ENCODE measurements around the gene RBBP5.

Gene RBBP5

DNA sequence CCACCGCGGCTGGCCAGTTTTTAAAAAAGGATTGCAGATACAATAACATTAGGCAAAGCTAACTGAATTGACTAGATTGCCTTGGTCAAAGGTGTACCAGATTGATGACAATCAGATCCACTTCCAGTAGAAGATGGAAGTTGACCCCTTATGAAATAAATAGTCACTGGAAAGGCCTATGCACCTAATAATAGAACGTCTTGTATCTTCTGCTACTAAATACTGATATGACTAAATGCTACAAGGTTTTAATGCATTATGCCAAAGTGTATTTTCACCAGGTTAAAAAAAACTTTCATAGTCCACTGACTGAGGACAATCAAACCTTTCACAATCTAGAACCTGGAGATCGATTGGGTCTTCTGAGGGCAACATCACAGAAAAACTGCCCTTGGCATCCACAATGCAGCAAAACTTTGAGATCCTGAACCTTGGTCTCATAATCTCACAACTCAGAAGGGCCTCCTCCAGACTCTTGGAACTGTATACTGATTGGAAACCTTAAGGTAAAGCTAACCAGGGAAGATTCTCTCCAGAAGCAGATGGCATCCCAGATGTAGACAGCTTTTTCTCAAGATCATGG, 7.8 kb upstream of the RBBP5 start:
- DNase-seq: no peak

GRCh38 chr1:205128050-205128449, 6.3 kb upstream of the RBBP5 start:
- DNase-seq: no peak

GRCh38 chr1:205127646-205128045, 5.9 kb upstream of the RBBP5 start:
- DNase-seq: no peak

- DNase-seq: no peak
Measured at GRCh38 chr1:205124726-205125125, 2.9 kb upstream of the RBBP5 start.

DNA sequence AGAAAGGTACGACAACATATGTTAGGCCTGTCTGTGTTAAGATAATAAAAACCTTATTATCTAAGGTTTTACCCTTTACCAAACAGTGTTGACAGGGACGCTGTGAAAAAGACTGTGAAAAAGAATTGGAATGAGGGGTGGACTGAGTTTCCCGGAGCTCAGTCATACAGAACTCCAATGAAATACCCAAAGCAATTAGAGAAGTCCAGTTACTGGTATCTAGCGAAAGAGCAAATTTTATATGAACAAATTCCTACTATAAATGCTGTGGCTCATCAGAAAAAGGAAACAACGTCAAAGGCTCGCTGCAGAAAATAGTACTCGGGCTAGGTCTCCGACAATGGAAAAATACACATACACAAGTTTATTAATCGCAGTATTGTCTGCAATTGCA, 708 bp upstream of the RBBP5 start:
- no peak for DNase-seq

DNA sequence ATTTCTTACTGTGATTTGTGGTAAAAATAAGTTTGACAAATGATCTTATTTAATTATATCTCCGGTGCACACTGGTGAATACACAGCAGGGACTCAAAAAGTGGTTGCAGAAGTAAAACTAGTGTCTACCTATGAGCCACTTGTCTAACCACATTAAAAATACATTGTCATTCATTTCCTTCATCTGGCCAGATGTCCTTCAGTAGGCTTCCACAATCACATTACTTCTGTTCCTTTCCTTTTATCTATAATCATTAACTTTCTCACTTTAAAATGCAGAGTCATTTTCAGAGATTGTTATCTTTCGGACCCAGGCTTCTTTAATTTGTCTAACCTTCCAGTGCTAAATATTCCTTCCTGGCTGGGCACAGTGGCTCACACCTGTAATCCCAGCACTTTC, 3.0 kb downstream of the RBBP5 start:
- DNase-seq: no peak

GRCh38 chr1:205111354-205111753, 10.4 kb downstream of the RBBP5 start:
- no peak for DNase-seq

DNA sequence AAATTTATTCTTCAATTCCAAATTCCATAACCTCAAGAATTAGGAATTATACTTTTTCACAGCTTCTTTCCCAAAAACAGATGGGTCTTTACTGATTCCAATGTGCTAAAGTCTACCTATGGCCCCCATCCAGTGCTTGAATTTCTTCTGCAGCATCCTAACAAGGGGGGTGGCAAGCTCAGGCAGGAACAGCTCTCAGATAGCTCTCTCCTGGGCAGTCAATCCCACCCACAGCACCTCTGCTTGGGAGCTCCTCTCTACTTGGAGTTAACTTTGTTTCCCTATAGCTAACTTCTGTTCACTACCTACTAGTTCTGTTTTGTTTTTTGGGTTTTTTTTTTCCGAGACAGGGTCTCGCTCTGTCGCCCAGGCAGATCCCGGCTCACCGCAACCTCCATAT, 12.1 kb downstream of the RBBP5 start:
- no peak for DNase-seq

- DNase-seq: no peak
Measured at GRCh38 chr1:205109269-205109668, 12.5 kb downstream of the RBBP5 start.

DNA sequence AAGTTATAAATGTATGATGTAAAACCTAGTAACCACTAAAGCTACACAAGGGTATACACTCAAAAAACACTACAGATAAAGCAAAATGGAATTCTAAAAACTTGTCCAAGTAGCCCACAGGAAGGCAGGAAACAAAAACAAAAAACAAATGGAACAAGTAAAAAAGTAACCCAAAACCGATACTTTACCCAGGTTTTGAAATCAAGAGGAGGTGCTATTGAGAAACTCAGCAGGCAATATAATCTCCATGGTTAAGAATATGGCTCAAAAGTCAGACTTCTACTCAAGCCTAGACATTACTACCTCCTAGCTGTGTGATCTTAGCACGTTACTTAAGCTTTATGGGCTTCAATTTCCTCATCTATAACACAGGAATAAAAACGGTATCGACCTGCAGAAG, 13.3 kb downstream of the RBBP5 start:
- no peak for DNase-seq

GRCh38 chr1:205107327-205107726, 14.5 kb downstream of the RBBP5 start:
- DNase-seq: no peak

DNA sequence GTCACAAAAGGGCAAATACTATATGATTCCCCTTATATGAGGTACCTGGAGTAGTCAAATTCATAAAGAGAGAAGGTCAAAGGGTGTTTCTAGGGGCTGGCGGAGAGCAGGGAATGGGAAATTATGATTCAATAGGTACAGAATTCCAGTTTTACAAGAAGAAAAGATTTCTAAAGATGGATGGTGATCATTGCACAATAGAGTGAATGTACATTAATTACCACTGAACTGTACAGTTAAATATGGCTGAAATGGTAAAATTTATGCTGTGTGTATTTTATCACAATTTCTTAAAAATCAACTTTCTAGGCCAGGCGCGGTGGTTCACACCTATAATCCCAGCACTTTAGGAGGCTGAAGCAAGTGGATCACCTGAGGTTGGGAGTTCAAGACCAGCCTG, 19.4 kb downstream of the RBBP5 start:
- no peak for DNase-seq

DNA sequence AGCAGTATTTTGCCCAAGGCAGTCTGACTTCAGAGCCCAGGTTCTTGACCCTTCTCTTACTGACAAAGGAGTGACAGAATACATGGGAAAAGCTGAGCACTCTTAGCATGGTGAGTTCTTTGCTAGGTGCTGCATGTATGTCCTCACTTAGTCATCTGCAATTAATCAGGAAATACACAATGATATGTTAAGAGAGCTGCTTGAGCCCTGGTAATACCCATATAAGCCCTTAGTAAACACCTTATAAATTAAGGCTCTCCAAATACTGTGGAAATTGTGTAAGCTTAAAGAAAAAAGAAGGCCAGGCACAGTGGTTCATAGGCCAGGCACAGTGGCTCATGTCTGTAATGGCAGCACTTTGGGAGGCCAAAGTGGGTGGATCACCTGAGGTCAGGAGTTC, 23.5 kb downstream of the RBBP5 start:
- no peak for DNase-seq

- no peak for DNase-seq
Measured at GRCh38 chr1:205095422-205095821, 26.4 kb downstream of the RBBP5 start.

DNA sequence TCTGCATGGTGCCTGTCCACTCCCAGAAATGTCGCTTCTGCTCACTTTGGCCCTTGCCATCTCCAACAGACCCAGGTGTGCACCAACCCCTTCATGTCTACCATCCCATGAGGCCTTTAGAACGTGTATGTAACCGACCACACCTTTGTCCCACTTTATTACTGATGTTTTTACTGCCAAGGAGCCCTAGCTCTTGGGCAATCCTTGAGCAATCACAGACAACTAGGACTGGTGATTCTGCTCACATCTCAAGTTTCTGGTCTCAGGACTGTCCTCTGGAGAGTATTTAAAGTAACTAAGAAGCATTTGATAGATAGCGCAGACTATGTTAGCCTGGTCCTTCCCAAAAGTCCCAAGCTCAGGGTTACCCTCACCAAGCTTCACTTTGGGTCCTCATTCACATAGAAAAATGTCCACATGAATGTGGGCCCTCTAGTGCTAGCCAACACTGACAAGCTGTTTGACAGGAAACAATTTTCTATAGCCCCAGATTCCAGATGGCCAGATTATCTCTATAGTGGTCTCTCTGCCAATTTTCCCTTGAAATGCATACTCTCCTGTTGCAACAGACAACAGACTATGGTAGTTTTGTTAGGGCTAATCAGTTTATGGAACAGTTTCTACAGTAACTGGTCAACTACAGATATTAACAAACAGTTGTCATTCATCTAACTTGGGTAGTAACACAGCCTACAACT, 30.6 kb downstream of the RBBP5 start:
- DNase-seq: no peak

DNA sequence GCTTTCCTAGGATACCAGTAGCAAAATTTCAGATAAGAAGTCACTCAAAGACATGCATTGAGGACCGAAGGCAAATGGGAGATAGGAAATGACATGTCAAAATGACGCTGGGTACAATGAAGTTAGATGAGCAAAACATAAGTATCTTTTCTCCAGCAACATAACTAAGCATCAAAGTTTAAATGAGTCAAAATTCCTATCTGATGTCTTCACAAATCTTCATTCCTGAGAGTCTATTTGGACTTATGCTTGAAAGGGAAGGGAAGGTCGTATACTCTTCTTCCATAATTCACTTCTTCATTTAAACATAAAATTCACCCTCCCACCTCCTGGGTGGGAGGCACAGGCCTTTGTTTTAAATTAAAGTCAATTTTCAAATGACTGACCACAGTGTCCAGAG, 33.4 kb downstream of the RBBP5 start:
- DNase-seq: no peak

GRCh38 chr1:205084360-205084759, 37.4 kb downstream of the RBBP5 start, which contains the start of gene TMEM81:
TMEM81 (minus strand) TSS chr1:205084460; CDS start chr1:205084320, 140 bp downstream.
- no peak for DNase-seq

DNA sequence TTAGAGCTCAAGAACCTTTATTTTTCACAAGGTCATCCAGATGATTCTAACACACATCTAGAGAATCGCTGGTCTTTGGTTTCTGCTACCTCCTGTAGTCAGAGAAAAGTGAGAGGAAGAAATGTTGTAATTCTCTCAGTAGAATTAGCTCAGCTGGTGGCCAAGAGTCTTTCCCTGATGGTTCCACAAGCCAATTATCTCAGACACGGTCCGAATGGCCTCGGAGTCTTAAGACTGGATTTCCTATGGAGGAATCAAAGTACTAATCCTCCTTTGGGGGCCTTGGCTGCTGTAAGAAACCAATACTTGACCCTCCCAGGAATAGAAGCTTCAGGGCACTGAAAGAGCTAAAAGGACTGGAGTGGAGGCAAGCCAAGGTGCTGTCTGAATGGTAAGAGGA, 39.3 kb downstream of the RBBP5 start:
- no peak for DNase-seq

DNA sequence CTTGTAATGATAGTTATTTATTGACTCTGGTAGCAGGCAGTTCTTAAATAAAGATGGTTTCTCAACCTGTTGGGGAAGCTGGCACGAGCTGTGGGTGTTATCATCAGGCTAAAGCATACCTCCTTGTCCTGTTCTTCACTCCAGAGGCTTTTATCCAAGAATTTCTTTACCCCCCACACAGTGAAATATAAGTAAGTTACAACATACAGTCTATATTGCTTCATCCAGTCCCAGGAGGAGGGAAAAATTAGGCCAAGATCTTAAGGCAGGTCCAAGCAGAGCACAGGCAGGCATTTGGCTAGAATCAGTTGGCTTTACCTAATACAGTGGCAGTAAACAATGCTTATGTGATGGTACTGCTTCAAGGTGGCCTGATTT, 43.9 kb downstream of the RBBP5 start:
- DNase-seq: no peak

GRCh38 chr1:205077158-205077933, 44.4 kb downstream of the RBBP5 start:
- DNase-seq: no peak

DNA sequence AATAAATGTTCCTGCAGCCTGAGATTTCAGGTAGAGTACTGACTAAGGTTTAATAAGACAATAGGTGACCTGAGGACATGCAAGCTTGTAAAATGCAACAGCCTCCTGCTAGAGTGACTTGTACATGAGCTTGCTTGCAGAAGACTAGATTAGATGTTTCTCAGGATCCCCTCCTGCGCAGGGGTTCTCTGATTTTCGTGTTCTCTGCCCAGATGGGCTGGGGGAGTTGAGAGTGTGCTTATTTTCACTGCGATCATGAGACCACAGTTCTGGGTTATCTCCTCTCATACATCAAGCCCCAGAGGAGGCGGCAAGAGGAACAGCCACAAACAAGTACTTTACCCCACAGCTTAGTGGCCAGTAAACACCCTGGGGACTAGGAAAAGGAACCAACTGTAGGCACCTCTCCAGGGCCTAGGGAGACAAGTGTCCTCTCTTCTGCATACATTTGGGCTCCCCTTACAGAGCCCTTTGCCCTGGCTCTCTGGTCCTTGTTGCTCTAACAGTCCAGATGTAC, 45.5 kb downstream of the RBBP5 start:
- DNase-seq: no peak

DNA sequence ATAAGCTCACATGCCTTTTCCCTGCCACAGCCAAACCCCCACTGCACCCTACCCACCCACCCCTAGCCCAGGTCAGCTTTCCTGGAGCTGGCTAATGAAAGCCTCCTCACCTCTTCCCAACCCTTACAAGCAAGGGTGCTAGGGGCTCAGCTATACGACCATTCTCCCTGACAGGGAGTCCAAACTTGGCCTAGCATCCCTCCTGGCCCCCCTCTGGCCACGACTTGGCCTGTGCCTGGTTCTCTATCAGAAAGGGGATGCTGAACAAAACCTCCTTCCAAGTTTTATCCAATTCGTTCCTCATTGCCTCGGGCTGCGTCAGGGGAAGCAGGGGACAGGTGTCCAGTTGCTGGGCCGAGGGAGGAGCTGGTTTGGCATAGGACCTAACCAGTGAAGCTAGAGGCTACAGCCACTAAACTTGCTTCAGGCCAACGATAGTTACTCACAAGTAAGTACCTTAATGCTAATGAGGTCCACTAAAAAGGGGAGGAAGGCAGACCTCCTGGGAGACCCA, 46.1 kb downstream of the RBBP5 start:
- no peak for DNase-seq

DNA sequence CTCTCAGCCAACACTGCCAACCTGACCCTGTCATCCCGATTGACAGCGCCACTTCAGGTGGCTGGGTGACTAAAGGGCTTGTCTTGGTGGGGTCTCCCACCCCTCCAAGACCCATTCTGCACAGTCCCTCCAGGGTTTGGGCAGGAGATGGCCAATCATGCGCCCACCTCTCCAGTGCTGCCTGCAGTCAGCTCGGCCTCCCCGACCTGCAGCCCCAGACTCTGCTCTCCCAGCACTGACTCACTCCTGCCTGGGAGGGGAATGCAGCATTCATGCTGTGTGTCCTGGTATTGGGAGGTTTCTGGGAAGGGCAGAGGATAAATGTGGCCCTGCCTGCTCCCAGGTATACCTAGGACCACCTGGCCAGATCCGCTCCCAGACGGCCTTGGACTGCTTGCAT, 47.3 kb downstream of the RBBP5 start:
- no peak for DNase-seq

- DNase-seq: no peak
Measured at GRCh38 chr1:205074084-205074483, 47.7 kb downstream of the RBBP5 start.

All from NCI-H2171 (cell line).